ENCODE data around the gene DNAJB5. TPM values are rescaled to one million over a fixed set of nuclear protein-coding genes. Genes with fewer than 3 reads are reported as not detected.
"Not testable (repeated sequence)": the region's sequence is repeated elsewhere in the genome, so short reads cannot be mapped to it uniquely, and the experiment has no call there.

DNAJB5 gene
- polyA plus RNA-seq, 1 of the 3 experiments (the other 2 are of a cell fraction) = 3.3 TPM

GRCh38 chr9:34989003-34989945 is at the start of gene DNAJB5 (continued):
- TF ChIP-seq FOSL2 (IDR thresholded peaks at IDR 0.05; ENCODE audit: borderline replicate concordance, low read depth) (no peak), RCOR1 (IDR thresholded peaks at IDR 0.05; ENCODE audit: low read length) (no peak), FOXJ3 (CRISPR knock-in tag; IDR thresholded peaks at IDR 0.05) (no peak), EP300 (IDR thresholded peaks at IDR 0.05; ENCODE audit: borderline replicate concordance in 1 of 2, low read depth in 1 of 2, low read length in 1 of 2) (peak in 1 of 2 experiments; percentile 21; a peak in 1 of 4 replicates), RXRA (IDR thresholded peaks at IDR 0.05; ENCODE audit: borderline replicate concordance, low read depth) (no peak), MEF2A (IDR thresholded peaks at IDR 0.05; ENCODE audit: borderline replicate concordance, low read depth) (no peak), YY1 (IDR thresholded peaks at IDR 0.05; ENCODE audit: low read depth) (no peak), CHD2 (IDR thresholded peaks at IDR 0.05; ENCODE audit: low read length, partially characterized antibody) (peak; percentile 88), RAD21 (IDR thresholded peaks at IDR 0.05; ENCODE audit: low read length) (no peak), NFIC (IDR thresholded peaks at IDR 0.05; ENCODE audit: borderline replicate concordance) (peak; percentile 93), TEAD4 (IDR thresholded peaks at IDR 0.05; ENCODE audit: borderline replicate concordance, insufficient read depth) (no peak)

- H3K9me3 ChIP-seq; H3K4me1 ChIP-seq (ENCODE audit: control insufficient read depth in 1 of 2, insufficient read depth in 2 of 2, low read depth in 1 of 2, low read length in 1 of 2); H3K27ac ChIP-seq (ENCODE audit: low read depth in 2 of 2, low read length in 1 of 2); H3K9ac ChIP-seq; H3K9me2 ChIP-seq; H2AFZ ChIP-seq (ENCODE audit: low read depth); DNase-seq; H3K79me2 ChIP-seq (ENCODE audit: insufficient read depth); POLR2A ChIA-PET; H3K27me3 ChIP-seq (ENCODE audit: insufficient read depth); H4K20me1 ChIP-seq (ENCODE audit: insufficient read depth); H3K4me2 ChIP-seq; H3F3A ChIP-seq (replicated peaks; ENCODE audit: insufficient read depth); H3K4me3 ChIP-seq (ENCODE audit: low read depth in 2 of 2, low read length in 1 of 2); H3K36me3 ChIP-seq (replicated peaks in 1 of 2; ENCODE audit: control insufficient read depth in 1 of 2, insufficient read depth in 2 of 2, low read length in 1 of 2): not testable (repeated sequence)
- CTCF ChIA-PET = interaction anchor here (1.4 to 5.3 kb wide), 2 partner anchors 11 to 40 kb away, joined by 8 to 20 read pairs; no protein-coding TSS in a partner anchor
Observed at GRCh38 chr9:34939989-34940388, 49.6 kb upstream of the DNAJB5 start.

GRCh38 chr9:34948451-34948850 is 41.1 kb upstream of the DNAJB5 start:
- Histone ChIP-seq H2AFZ (ENCODE audit: low read depth) (no peak overlapping the region), H3K27ac (ENCODE audit: low read depth in 2 of 2, low read length in 1 of 2) (no peak overlapping the region), H3K9ac (no peak overlapping the region), H3K27me3 (ENCODE audit: insufficient read depth) (no peaks in the 10 kb centered on the region), H3K4me1 (ENCODE audit: control insufficient read depth in 1 of 2, insufficient read depth in 2 of 2, low read depth in 1 of 2, low read length in 1 of 2) (no peaks in the 10 kb centered on the region), H3K4me2 (no peak overlapping the region), H3K9me3 (no peaks in the 10 kb centered on the region), H3K36me3 (replicated peaks in 1 of 2; ENCODE audit: control insufficient read depth in 1 of 2, insufficient read depth in 2 of 2, low read length in 1 of 2) (no peaks in the 10 kb centered on the region), H3K4me3 (ENCODE audit: low read depth in 2 of 2, low read length in 1 of 2) (no peak overlapping the region), H3K79me2 (ENCODE audit: insufficient read depth) (no peaks in the 10 kb centered on the region), H3K9me2 (no peaks in the 10 kb centered on the region), H3F3A (replicated peaks; ENCODE audit: insufficient read depth) (no peaks in the 10 kb centered on the region), H4K20me1 (ENCODE audit: insufficient read depth) (no peaks in the 10 kb centered on the region)
- ChIA-PET CTCF (interaction anchor here (3.4 kb wide), 1 partner anchor 19 kb away, joined by 14 read pairs; no protein-coding TSS in a partner anchor), POLR2A (no interaction called here)
- TF ChIP-seq EZH2phosphoT487 (IDR thresholded peaks at IDR 0.05; ENCODE audit: borderline replicate concordance, low read depth) (no peak), IRF3 (IDR thresholded peaks at IDR 0.05; ENCODE audit: low read depth, low read length) (no peak), MEF2A (IDR thresholded peaks at IDR 0.05; ENCODE audit: borderline replicate concordance, low read depth) (no peak), FOXM1 (IDR thresholded peaks at IDR 0.05; ENCODE audit: low read depth) (no peak)
- DNase-seq = no peak
- WGBS (ENCODE audit: low lambda C conversion rate) = 40% methylated on average over 2 of the region's 2 CpGs
